NB4 (cell line): ENCODE data around the gene CCDC71.

ENCODE experiments used
- CTCF ChIP-seq: IDR thresholded peaks from one replicate; pipeline ENCODE4 v1.5.1; 2012; ENCODE audit warnings: low read depth, low read length
- MYC ChIP-seq: IDR thresholded peaks from 2 replicates; pipeline ENCODE4 v1.6.1; 2011; ENCODE audit warnings: low read depth, low read length

GRCh38 chr3:49132437-49133225, 33.5 kb downstream of the CCDC71 start, which contains the start of gene LAMB2:
- no peak for TF ChIP-seq CTCF
- no peak for TF ChIP-seq MYC
